Osteoblast (primary cell): Measurements from ENCODE around the gene ANKH. TPM values are rescaled to one million over a fixed set of nuclear protein-coding genes. Genes with fewer than 3 reads are reported as not detected.

Source experiments
- DNase-seq: peaks from one replicate; pipeline ENCODE4 v3.0.0; 2011; ENCODE audit warnings: low spot score, mixed read lengths; ENCODE audit not compliant: insufficient read length; ENCODE audit errors: missing footprints
- H2AFZ ChIP-seq: 2 replicates; pipeline ENCODE4 v1.6.0; 2011; ENCODE audit warnings: mild to moderate bottlenecking, low read length
- H3K27ac ChIP-seq: 2 replicates; pipeline ENCODE4 v1.5.1; 2011; ENCODE audit warnings: mild to moderate bottlenecking, low read depth, low read length, moderate library complexity
- H3K27me3 ChIP-seq: 2 replicates; pipeline ENCODE4 v1.6.0; 2012; ENCODE audit warnings: mild to moderate bottlenecking, control low read depth, inconsistent platforms, low read length, moderate library complexity; ENCODE audit not compliant: insufficient read depth
- H3K36me3 ChIP-seq: 2 replicates; pipeline ENCODE4 v1.5.1; 2011; ENCODE audit warnings: mild to moderate bottlenecking, low read length, control low read depth, moderate library complexity; ENCODE audit not compliant: insufficient read depth
- H3K4me1 ChIP-seq: 2 replicates; pipeline ENCODE4 v1.5.1; 2011; ENCODE audit warnings: mild to moderate bottlenecking, low read length, control low read depth, moderate library complexity; ENCODE audit not compliant: insufficient read depth
- H3K4me2 ChIP-seq: 2 replicates; pipeline ENCODE4 v1.6.0; 2011; ENCODE audit warnings: mild to moderate bottlenecking, low read length; ENCODE audit not compliant: insufficient read depth
- H3K4me3 ChIP-seq: fragments of 200-600 bp; sonication (generic); 3 replicates; pipeline ENCODE4 v1.5.1; 2012; ENCODE audit warnings: mild to moderate bottlenecking, low read length, inconsistent platforms; ENCODE audit not compliant: insufficient read depth
- H3K79me2 ChIP-seq: 2 replicates; pipeline ENCODE4 v1.6.0; 2012; ENCODE audit warnings: mild to moderate bottlenecking, low read length, control low read depth, inconsistent platforms; ENCODE audit not compliant: insufficient read depth
- H3K9me3 ChIP-seq: 2 replicates; pipeline ENCODE4 v1.5.1; 2011; ENCODE audit warnings: low read depth, low read length, control low read depth
- H4K20me1 ChIP-seq: 2 replicates; pipeline ENCODE4 v1.6.0; 2012; ENCODE audit warnings: mild to moderate bottlenecking, low read length, control low read depth; ENCODE audit not compliant: insufficient read depth
- total RNA-seq: library from RNA; depleted of rRNA; stranded (reverse); fragments of >200 nt; gene quantifications from 2 replicates; pipeline ENCODE4 v1.2.3, GENCODE V29; 2012
- TF ChIP-seq, protein P1 (sequence below): IDR thresholded peaks from 2 replicates; pipeline ENCODE4 v1.5.1; 2011; ENCODE audit warnings: mild to moderate bottlenecking, low read depth, low read length, moderate library complexity; ENCODE audit errors: extremely low read depth

ANKH gene
- total RNA-seq, 1 donor = 125 TPM

DNA sequence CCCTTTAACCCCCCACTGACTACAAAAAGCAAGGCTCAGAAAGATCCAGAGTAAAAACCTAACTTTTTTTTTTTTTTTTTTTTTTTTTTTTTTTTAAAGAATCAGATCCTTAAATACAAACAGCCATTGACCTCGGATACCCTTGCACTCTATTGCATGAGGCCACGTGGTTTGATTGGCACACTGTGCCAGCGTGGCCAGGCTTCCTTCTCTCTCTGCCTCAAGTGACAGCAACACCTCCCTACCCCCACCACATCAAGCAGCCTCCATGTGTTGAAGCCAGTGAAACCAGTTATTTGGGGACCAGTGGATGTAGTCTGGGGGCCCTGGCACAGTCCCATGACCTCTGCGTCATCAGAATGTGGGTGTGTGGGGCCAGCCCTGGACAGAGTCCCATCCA, 135.6 kb downstream of the ANKH start:
- TF ChIP-seq, protein P1, sequence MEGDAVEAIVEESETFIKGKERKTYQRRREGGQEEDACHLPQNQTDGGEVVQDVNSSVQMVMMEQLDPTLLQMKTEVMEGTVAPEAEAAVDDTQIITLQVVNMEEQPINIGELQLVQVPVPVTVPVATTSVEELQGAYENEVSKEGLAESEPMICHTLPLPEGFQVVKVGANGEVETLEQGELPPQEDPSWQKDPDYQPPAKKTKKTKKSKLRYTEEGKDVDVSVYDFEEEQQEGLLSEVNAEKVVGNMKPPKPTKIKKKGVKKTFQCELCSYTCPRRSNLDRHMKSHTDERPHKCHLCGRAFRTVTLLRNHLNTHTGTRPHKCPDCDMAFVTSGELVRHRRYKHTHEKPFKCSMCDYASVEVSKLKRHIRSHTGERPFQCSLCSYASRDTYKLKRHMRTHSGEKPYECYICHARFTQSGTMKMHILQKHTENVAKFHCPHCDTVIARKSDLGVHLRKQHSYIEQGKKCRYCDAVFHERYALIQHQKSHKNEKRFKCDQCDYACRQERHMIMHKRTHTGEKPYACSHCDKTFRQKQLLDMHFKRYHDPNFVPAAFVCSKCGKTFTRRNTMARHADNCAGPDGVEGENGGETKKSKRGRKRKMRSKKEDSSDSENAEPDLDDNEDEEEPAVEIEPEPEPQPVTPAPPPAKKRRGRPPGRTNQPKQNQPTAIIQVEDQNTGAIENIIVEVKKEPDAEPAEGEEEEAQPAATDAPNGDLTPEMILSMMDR = no peak
- no peak overlapping the region for H3K4me3 ChIP-seq
- no peaks in the 10 kb centered on the region for H3K27me3 ChIP-seq
- peaks cover 14% of the 10 kb centered on the region for H3K4me1 ChIP-seq
- H3K36me3 ChIP-seq = peaks cover 80% of the 10 kb centered on the region
- H3K27ac ChIP-seq = no peak overlapping the region
- no peaks in the 10 kb centered on the region for H3K9me3 ChIP-seq
- peaks cover 3% of the 10 kb centered on the region for H3K79me2 ChIP-seq
- no peak for DNase-seq
- H4K20me1 ChIP-seq = no peaks in the 10 kb centered on the region
- no peak overlapping the region for H2AFZ ChIP-seq
- no peak overlapping the region for H3K4me2 ChIP-seq

DNA sequence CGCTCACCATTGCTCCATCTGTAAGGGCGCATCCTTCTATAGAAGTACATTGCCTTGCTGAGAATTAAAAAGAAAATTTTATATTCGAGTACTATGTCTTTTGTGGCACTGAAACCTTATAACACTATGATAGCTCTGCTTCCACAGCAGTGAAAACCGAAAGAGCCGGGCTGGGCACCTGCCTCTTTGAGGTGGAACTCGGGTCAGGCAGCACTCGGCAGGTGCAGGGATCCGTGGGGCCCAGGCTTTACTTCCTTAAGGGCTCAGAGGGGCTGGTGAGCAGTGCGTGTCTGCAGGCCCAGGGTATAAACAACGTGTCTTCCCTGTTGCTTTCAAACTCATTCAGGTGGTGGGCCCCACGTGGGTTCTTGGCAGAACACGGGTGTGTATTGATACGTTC, 137.2 kb downstream of the ANKH start:
- DNase-seq = no peak

DNA sequence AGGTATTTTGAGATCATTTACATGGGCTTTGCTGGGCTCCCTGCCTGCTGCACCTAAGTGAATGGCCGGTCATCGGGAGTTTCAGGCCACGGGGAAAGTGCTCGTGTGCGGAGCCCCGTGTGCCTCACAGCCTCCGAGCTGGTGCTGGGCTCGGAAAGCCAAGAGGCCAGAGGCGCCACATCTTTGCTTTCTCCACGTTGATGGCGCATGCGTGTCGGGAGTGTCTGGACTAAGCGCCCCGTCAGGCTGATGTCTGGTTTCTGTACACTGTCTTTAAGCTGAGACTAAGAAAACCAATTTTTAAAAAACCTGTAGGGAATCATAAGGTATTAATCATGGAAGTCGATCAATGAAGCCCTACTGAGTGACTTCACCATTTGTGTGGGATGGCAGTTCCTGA, 137.9 kb downstream of the ANKH start:
- no peaks in the 10 kb centered on the region for H3K9me3 ChIP-seq
- no peak overlapping the region for H3K4me2 ChIP-seq
- no peak overlapping the region for H2AFZ ChIP-seq
- H3K4me1 ChIP-seq = no peaks in the 10 kb centered on the region
- no peak overlapping the region for H3K4me3 ChIP-seq
- H3K36me3 ChIP-seq = peaks cover 75% of the 10 kb centered on the region
- H3K27ac ChIP-seq = no peak overlapping the region
- no peak for DNase-seq
- TF ChIP-seq, protein P1 = no peak
- H3K27me3 ChIP-seq = no peaks in the 10 kb centered on the region
- H3K79me2 ChIP-seq = peaks cover 3% of the 10 kb centered on the region
- H4K20me1 ChIP-seq = no peaks in the 10 kb centered on the region

More for the DNA sequence above, 137.2 kb downstream of the ANKH start:
- H3K36me3 ChIP-seq = peaks cover 76% of the 10 kb centered on the region
- TF ChIP-seq, protein P1 = no peak
- no peaks in the 10 kb centered on the region for H3K27me3 ChIP-seq
- peaks cover 3% of the 10 kb centered on the region for H3K79me2 ChIP-seq
- H2AFZ ChIP-seq = no peak overlapping the region
- H3K4me3 ChIP-seq = no peak overlapping the region
- H4K20me1 ChIP-seq = no peaks in the 10 kb centered on the region
- peaks cover 3% of the 10 kb centered on the region for H3K4me1 ChIP-seq
- H3K27ac ChIP-seq = no peak overlapping the region
- no peak overlapping the region for H3K4me2 ChIP-seq
- H3K9me3 ChIP-seq = no peaks in the 10 kb centered on the region

DNA sequence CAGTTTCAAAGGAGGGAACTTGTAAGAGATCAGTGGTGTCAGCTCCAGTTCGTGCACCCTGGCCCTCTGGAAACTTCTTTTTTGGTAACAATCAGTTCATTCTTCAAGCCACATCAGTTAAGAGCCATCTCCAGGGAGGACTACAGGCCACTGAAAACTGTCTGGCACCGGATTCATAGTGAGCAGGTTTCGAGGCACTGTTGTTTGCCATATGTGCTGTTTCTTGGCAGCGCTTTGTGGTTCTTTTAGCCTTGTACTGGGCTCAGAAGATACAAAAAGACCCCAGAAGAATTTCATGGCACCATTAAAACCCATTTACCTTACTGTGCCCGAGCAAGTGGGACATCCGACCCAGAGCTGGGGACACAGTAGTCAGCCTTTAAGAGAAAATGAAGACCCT, 138.6 kb downstream of the ANKH start:
- DNase-seq = no peak
- TF ChIP-seq, protein P1 = no peak

More for the DNA sequence above, 138.6 kb downstream of the ANKH start:
- Histone ChIP-seq H3K27ac (no peak overlapping the region), H3K4me1 (peaks cover 2% of the 10 kb centered on the region), H3K36me3 (peaks cover 75% of the 10 kb centered on the region), H2AFZ (no peak overlapping the region), H3K27me3 (no peaks in the 10 kb centered on the region), H3K9me3 (no peaks in the 10 kb centered on the region), H3K4me3 (no peak overlapping the region), H3K79me2 (peaks cover 3% of the 10 kb centered on the region), H3K4me2 (no peak overlapping the region), H4K20me1 (no peaks in the 10 kb centered on the region)
